MM.1S (cell line): ENCODE measurements around the gene CDH16.

Experiments
- DNase-seq: peaks from one replicate; pipeline ENCODE4 v3.0.0-alpha.2; 2015
- H2AFZ ChIP-seq: fragments of 300-600 bp; sonication (generic); 2 replicates; pipeline ENCODE4 v1.6.0; 2016; ENCODE audit warnings: antibody characterized with exemption, low read length
- H3F3A ChIP-seq: fragments of 300-600 bp; sonication (generic); 2 replicates; pipeline ENCODE4 v1.6.1; 2016; ENCODE audit warnings: mild to moderate bottlenecking, antibody characterized with exemption, low read length, moderate library complexity, mixed read lengths; ENCODE audit not compliant: insufficient read depth
- H3K27ac ChIP-seq: fragments of 300-600 bp; sonication (generic); 2 replicates; pipeline ENCODE4 v1.5.1; 2016; ENCODE audit warnings: mild to moderate bottlenecking, low read length
- H3K27me3 ChIP-seq: fragments of 300-600 bp; sonication (generic); replicated peaks from 2 replicates; pipeline ENCODE4 v1.6.0; 2016; ENCODE audit warnings: low read length; ENCODE audit not compliant: insufficient read depth
- H3K36me3 ChIP-seq: fragments of 300-600 bp; sonication (generic); replicated peaks from 2 replicates; pipeline ENCODE4 v1.6.1; 2016; ENCODE audit warnings: mild to moderate bottlenecking, low read length, mixed read lengths; ENCODE audit not compliant: insufficient read depth
- H3K4me1 ChIP-seq: fragments of 300-600 bp; sonication (generic); 2 replicates; pipeline ENCODE4 v1.6.1; 2016; ENCODE audit warnings: low read length, mixed read lengths
- H3K4me2 ChIP-seq: fragments of 300-600 bp; sonication (generic); 2 replicates; pipeline ENCODE4 v1.6.0; 2016; ENCODE audit warnings: low read depth, low read length
- H3K4me3 ChIP-seq: fragments of 300-600 bp; sonication (generic); 2 replicates; pipeline ENCODE4 v1.5.1; 2016; ENCODE audit warnings: low read length, mixed read lengths
- H3K79me2 ChIP-seq: fragments of 300-600 bp; sonication (generic); 2 replicates; pipeline ENCODE4 v1.6.1; 2016; ENCODE audit warnings: mixed run types, low read length, mixed read lengths
- H3K9ac ChIP-seq: fragments of 300-600 bp; sonication (generic); 2 replicates; pipeline ENCODE4 v1.6.1; 2016; ENCODE audit warnings: low read length, mixed read lengths
- H3K9me2 ChIP-seq: fragments of 300-600 bp; sonication (generic); replicated peaks from 2 replicates; pipeline ENCODE4 v1.6.1; 2016; ENCODE audit warnings: mild to moderate bottlenecking, low read length, mixed read lengths; ENCODE audit not compliant: insufficient read depth
- H3K9me3 ChIP-seq: fragments of 300-600 bp; sonication (generic); replicated peaks from 2 replicates; pipeline ENCODE4 v1.6.1; 2016; ENCODE audit warnings: mild to moderate bottlenecking, low read length, mixed read lengths; ENCODE audit not compliant: insufficient read depth
- H4K20me1 ChIP-seq: fragments of 300-600 bp; sonication (generic); 2 replicates; pipeline ENCODE4 v1.6.1; 2016; ENCODE audit warnings: mild to moderate bottlenecking, low read length, moderate library complexity, mixed read lengths; ENCODE audit not compliant: insufficient read depth
- CTCF ChIP-seq: fragments of 300-600 bp; sonication (generic); IDR thresholded peaks from 2 replicates; pipeline ENCODE4 v1.5.1; 2016; ENCODE audit warnings: antibody characterized with exemption, low read length, mixed read lengths
- EZH2 ChIP-seq: fragments of 300-600 bp; sonication (generic); optimal IDR thresholded peaks from 2 replicates; pipeline ENCODE3; 2017; ENCODE audit warnings: low read depth, mild to moderate bottlenecking, antibody characterized with exemption, low read length, mixed read lengths
- EZH2phosphoT487 ChIP-seq: fragments of 300-600 bp; sonication (generic); IDR thresholded peaks from 2 replicates; pipeline ENCODE4 v1.6.1; 2018; ENCODE audit warnings: antibody characterized with exemption, low read length

CDH16 gene

GRCh38 chr16:66961065-66961744 is 42.5 kb upstream of the CDH16 start, which contains the start of gene CES3:
CES3 (plus strand) TSS chr16:66961266; CDS start chr16:66961308, 42 bp downstream.
- Histone ChIP-seq H3K9ac (peak within 1 kb of the TSS; percentile 13; the same call in 1 of the 2 replicates), H3K79me2 (no peaks in the 10 kb centered on the region), H3F3A (no peaks in the 10 kb centered on the region), H3K27ac (no peak within 1 kb of the TSS), H4K20me1 (no peaks in the 10 kb centered on the region), H3K27me3 (peaks cover 13% of the 10 kb centered on the region), H3K4me2 (peak within 1 kb of the TSS; percentile 55), H2AFZ (peak within 1 kb of the TSS; percentile 87), H3K4me3 (peak within 1 kb of the TSS; percentile 47; the same call in 1 of the 2 replicates), H3K9me3 (no peaks in the 10 kb centered on the region), H3K9me2 (no peaks in the 10 kb centered on the region), H3K4me1 (no peaks in the 10 kb centered on the region), H3K36me3 (no peaks in the 10 kb centered on the region)
- TF ChIP-seq EZH2 (no peak), CTCF (peak; percentile 96), EZH2phosphoT487 (no peak)
- DNase-seq = peak; percentile 77

GRCh38 chr16:66960270-66960669 is 41.6 kb upstream of the CDH16 start:
- Histone ChIP-seq H3K4me2 (no peak overlapping the region), H3K4me3 (no peak overlapping the region), H3K27ac (no peak overlapping the region), H3K79me2 (no peaks in the 10 kb centered on the region), H3K9me2 (no peaks in the 10 kb centered on the region), H4K20me1 (no peaks in the 10 kb centered on the region), H3K4me1 (no peaks in the 10 kb centered on the region), H3F3A (no peaks in the 10 kb centered on the region), H2AFZ (no peak overlapping the region), H3K27me3 (peaks cover 9% of the 10 kb centered on the region), H3K9ac (no peak overlapping the region), H3K36me3 (no peaks in the 10 kb centered on the region), H3K9me3 (no peaks in the 10 kb centered on the region)
- TF ChIP-seq EZH2 (no peak), CTCF (no peak), EZH2phosphoT487 (no peak)
- DNase-seq = no peak

- Histone ChIP-seq H3K9me3 (no peaks in the 10 kb centered on the region), H3K36me3 (no peaks in the 10 kb centered on the region), H2AFZ (no peak overlapping the region), H3K9ac (no peak overlapping the region), H3F3A (no peaks in the 10 kb centered on the region), H3K4me1 (no peaks in the 10 kb centered on the region), H4K20me1 (no peaks in the 10 kb centered on the region), H3K27ac (no peak overlapping the region), H3K9me2 (no peaks in the 10 kb centered on the region), H3K4me3 (no peak overlapping the region), H3K79me2 (no peaks in the 10 kb centered on the region), H3K4me2 (no peak overlapping the region), H3K27me3 (peaks cover 5% of the 10 kb centered on the region)
- DNase-seq = no peak
- no peak for TF ChIP-seq CTCF
- no peak for TF ChIP-seq EZH2
- no peak for TF ChIP-seq EZH2phosphoT487
Measured at GRCh38 chr16:66959704-66960161, 41.0 kb upstream of the CDH16 start.
